Cardiac fibroblast (primary cell): ENCODE data around the gene JOSD2.

Experiments used
- DNase-seq, 2 donors: peaks; one replicate each; pipeline versions ENCODE4 v3.0.0 to v3.0.0-alpha.2; 2010; ENCODE audit warnings: low read depth in 2 of 2
- H3K4me3 ChIP-seq, 2 donors: replicated peaks in 1 of 2; 1 replicate in 1 of 2; 2 replicates in 1 of 2; pipeline ENCODE4 v1.5.1; 2011; ENCODE audit warnings: low read depth in 2 of 2, low read length in 2 of 2, mild to moderate bottlenecking in 2 of 2, moderate library complexity in 1 of 2
- TF ChIP-seq, protein P1 (sequence below): IDR thresholded peaks from one replicate; pipeline ENCODE4 v1.5.1; 2011; ENCODE audit warnings: low read depth, mild to moderate bottlenecking, low read length, inconsistent platforms

The JOSD2 gene

DNA sequence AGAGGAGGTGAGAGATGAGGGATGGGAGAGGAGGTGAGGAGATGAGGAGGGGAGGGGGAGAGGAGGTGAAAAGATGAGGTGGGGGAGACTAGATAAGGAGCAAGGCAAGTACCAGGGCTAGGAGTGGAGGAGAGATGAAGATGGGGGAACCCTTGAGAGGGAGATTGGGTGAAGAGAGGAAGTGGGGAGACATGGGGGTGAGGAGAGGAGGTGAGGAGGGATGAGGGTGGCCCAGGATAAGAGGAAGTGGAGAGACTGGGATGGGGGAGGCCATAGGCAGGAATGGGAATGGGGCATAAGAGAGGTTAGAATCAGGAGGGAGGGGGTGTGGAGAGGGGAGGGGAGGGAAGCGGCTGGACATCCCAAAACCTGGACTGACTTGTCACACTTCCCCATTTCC lies 51.4 kb downstream of the JOSD2 start:
- H3K4me3 ChIP-seq, result no peak overlapping the region
- DNase-seq, result no peak
- TF ChIP-seq, protein P1, sequence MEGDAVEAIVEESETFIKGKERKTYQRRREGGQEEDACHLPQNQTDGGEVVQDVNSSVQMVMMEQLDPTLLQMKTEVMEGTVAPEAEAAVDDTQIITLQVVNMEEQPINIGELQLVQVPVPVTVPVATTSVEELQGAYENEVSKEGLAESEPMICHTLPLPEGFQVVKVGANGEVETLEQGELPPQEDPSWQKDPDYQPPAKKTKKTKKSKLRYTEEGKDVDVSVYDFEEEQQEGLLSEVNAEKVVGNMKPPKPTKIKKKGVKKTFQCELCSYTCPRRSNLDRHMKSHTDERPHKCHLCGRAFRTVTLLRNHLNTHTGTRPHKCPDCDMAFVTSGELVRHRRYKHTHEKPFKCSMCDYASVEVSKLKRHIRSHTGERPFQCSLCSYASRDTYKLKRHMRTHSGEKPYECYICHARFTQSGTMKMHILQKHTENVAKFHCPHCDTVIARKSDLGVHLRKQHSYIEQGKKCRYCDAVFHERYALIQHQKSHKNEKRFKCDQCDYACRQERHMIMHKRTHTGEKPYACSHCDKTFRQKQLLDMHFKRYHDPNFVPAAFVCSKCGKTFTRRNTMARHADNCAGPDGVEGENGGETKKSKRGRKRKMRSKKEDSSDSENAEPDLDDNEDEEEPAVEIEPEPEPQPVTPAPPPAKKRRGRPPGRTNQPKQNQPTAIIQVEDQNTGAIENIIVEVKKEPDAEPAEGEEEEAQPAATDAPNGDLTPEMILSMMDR, result no peak

DNA sequence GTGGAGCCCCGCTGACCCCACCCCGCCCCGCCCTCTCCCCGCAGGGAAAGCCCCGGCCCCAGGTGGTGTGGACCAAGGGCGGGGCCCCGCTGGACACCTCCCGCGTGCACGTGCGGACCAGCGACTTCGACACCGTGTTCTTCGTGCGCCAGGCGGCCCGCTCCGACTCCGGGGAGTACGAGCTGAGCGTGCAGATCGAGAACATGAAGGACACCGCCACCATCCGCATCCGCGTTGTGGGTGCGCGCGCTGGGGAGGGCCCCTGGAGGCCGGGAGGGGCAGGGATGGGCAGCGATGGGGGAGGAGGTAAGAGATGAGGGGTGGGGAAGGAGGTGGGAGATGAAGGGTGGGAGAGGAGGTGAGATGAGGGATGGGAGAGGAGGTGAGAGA lies 51.9 kb downstream of the JOSD2 start:
- DNase-seq, result no peak
- no peak overlapping the region for H3K4me3 ChIP-seq
- TF ChIP-seq, protein P1, result no peak

DNA sequence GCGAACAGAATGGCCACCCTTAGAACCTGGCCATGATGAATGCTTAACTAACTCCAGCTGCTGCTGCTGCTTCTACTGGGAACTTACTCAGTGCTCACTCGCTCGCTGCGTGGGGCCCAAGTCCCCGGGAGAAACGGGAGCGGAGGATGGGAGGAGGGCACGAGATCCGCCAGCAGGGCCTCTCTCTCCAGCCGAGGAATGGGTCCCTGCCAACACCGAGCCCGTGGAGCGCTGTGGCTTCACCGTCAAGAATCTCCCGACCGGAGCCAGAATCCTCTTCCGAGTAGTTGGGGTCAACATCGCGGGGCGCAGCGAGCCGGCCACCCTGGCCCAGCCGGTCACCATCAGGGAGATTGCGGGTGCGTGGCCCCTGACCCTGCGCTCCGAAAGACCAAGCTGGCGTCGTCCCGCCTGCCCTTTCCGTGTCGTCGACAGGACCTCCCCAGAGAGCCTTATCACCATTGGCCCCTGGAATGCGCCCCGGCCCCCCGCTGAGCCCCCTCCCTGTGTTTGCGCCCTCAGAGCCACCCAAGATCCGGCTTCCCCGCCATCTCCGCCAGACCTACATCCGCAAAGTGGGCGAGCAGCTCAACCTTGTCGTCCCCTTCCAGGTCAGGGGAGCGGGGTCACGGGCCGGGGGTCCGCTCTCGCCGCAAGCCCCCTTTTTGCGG lies 52.5 kb downstream of the JOSD2 start:
- H3K4me3 ChIP-seq, result no peak overlapping the region
- DNase-seq, result peak in 1 of 2 donors; percentile 46
- TF ChIP-seq, protein P1, result no peak

DNA sequence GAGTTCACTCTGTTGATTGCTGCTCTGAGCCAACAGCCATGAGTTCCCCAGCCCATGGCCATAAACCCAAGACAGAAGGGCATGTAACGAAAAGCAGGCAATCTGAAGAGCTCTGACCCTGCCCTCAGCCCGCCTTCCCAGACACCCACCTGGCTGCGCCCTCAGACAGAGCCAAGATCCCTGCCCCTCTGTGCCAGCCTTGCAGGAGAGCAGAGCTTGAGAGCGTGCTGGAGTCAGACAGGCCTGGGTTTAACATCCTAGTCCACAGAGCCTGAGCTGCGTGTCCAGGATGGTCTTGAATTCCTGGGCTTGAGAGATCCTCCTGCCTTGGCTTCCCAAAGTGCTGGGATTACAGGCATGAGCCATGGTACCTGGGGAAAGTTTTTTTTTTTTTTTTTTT lies 53.7 kb downstream of the JOSD2 start:
- TF ChIP-seq, protein P1, result no peak
- no peak for DNase-seq
- H3K4me3 ChIP-seq, result no peak overlapping the region
